HG03565 (cell line): ENCODE data around the gene RUVBL2.

Source experiments
- ATAC-seq: cut with Tn5 transposase; IDR thresholded peaks from one replicate; pipeline ENCODE4 v1.9.1; 2021; ENCODE audit warnings: mild to moderate bottlenecking, moderate library complexity; ENCODE audit not compliant: unreplicated experiment

Gene RUVBL2

DNA sequence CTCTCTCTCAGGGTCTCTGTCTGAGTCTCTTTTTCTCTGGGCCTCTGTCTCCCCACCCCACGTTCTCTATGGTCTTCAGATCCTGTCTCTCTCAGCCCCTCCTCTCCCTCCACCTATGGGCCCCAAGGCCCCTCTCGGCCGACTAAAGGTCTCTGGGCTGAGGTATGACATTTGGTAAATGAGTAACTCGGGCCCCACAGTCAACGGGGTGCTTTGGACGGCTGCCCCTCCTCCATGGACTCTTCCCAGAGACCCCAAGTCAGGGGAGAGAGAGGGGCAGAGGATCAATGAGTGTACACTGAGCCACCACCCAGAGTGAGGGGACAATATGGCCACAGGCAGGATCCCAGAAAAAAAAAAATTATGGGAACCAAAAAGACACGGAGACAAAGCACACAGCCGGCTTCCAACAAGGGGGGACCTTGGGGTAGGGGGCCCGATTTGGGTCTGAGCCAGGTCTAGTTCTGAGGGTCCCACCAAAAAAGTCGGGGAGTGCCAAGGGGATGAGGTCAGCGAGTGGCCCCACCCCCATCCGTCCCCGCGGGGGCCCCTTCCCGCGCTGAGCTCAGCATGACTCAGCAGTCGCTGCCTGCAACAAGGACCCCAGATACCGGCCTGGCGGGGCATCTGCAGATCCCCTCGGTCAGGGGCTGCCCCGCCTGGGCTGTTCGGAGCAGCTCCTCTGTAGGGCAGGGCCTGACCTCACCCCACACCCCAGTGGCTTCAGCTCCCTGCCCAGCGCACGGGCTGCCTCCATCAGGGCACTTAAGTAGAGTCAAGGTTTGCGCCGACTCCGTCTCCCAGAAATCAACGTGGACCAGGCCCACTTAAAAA, 30.1 kb upstream of the RUVBL2 start:
- ATAC-seq, result peak; percentile 23

DNA sequence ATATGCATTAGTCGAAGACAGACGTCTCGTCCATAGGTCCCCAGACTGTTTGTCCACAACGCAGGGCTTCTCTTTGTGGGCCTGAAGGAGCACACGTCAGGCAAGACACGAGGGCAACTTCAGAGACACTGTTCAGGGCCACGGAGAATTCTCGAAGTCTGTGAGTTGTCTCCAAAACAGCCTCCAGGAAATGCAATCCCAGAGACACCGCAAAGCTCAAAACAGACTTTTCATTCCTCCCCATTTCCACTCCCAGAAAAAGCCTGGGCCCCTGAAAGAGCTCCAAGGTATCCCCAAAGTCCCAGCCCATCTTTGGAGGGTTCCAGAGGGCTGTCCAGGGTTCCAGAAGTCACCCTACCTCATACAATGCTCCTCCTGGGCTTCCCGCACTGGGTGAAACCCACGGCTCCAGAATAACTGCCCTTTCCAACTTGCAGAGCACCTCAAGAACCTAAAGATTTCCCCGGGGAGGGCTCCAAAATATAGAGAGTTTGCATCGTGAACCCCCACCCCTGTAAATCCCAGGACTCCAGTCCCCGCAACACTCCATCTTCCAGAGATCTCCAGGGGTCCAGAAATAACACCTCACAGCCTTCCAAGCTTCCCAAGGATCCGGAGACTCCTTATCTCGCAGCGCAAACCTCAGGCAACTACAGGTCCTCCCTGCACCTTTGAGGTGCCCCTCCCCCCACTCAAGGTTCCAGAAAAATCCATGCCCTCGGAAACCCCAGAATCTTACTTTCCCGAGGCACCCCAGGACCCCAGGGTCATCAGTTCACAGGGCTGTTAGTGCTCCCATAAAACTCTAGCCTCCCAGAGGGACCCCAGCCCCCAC, 29.3 kb upstream of the RUVBL2 start:
- no peak for ATAC-seq

DNA sequence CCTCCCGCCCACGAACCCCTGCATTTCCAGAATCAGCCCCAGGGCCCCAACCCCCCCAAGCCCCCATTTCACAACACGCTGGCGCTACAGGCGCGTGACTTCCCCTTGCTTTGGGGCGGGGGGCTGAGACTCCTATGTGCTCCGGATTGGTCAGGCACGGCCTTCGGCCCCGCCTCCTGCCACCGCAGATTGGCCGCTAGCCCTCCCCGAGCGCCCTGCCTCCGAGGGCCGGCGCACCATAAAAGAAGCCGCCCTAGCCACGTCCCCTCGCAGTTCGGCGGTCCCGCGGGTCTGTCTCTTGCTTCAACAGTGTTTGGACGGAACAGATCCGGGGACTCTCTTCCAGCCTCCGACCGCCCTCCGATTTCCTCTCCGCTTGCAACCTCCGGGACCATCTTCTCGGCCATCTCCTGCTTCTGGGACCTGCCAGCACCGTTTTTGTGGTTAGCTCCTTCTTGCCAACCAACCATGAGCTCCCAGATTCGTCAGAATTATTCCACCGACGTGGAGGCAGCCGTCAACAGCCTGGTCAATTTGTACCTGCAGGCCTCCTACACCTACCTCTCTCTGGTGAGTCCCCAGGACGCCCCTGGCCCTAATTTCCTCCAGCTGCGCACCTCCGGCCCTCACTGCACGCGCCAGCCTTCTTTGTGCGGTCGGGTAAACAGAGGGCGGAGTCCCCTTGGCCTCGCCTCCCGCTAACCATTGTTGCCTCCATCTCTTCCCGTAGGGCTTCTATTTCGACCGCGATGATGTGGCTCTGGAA, 28.5 kb upstream of the RUVBL2 start, which contains the start of gene FTL:
Gene FTL, plus strand, starts transcription at position 270 of the 766 bp plus-strand sequence. Its CDS starts 199 bp downstream, at position 469.
- ATAC-seq, result peak; percentile 48

DNA sequence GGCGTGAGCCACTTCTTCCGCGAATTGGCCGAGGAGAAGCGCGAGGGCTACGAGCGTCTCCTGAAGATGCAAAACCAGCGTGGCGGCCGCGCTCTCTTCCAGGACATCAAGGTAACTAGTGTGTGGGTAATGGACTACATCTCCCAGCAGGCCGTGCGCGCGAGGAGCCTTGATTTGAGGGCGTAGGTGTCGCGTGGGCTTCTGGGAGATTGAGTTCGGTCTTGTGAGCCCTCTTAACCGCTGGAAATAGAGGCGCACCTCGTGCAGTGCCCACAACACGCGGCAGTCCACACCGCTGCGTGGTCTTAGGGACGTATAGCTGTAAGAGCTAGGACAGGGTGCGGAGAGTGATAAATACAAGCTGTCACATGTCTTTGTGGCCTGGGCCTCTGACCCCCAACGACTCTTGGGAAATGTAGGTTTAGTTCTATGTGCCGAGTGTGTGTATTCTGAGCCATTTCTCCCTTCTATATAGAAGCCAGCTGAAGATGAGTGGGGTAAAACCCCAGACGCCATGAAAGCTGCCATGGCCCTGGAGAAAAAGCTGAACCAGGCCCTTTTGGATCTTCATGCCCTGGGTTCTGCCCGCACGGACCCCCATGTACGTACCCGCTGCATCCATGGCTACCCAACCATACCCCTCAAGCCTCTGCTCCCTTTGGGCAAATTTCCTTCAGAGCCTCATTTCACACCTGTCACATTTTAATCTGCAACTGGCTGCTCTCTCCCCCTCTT, 27.7 kb upstream of the RUVBL2 start:
- no peak for ATAC-seq

DNA sequence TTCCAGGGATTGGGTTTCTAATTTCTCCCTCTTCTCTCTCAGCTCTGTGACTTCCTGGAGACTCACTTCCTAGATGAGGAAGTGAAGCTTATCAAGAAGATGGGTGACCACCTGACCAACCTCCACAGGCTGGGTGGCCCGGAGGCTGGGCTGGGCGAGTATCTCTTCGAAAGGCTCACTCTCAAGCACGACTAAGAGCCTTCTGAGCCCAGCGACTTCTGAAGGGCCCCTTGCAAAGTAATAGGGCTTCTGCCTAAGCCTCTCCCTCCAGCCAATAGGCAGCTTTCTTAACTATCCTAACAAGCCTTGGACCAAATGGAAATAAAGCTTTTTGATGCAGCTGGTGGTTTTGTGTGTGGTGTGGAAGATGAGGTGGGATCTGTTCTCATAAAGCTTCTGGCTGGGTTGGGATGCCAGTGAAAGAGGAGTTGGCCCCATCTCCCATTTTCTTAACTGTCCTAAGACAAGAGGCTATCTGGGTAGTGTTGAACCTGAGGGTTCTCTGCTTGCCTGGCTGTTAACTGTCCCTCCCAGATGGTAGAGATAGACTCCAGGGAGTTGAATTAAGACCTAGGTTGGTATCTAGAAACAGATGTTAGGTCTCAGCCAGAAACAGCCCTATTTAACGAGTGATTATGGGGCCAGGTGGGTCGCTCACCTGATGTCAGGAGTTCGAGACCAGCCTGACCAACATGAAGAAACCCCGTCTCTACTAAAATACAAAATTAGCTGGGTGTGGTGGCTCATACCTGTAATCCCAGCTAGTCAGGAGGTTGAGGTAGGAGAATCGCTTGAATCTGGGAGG, 26.9 kb upstream of the RUVBL2 start:
- no peak for ATAC-seq

DNA sequence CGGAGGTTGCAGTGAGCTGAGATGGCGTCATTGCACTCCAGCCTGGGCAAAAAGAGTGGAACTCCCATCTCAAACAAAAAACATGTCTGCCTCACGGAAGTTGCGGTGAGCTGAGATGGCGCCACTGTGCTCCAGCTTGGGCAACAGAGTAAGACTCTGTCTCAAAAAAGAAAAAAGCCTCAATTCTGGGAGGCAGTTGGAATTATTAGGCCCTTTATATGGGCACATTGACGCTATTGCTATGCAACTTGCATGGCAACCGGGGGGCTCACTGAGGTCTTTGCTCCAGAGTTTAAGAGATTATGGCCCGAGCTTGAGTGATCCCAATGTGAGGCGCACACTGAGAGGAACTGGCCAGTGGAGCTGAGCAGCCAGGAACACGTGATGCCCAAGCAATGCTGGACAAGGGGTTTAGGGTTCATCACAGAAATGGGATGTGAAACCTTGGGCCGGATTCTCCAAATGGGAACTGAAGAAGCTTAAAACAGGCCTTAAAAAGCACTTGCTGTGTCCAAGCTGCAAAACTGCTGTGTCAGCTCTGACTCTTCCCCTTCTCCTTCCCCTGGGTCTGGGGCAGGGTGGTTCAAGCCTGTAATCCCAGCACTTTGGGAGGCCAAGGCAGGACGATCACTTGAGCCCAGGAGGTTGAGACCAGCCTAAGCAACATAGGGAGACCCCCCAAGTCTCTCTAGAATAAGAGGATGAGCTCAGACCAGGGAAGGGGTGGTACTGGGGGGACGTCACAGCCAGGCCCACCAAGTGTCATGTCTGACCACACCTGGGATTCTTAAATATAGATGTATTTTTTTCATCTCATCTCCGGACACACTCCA, 26.1 kb upstream of the RUVBL2 start:
- ATAC-seq, result no peak

DNA sequence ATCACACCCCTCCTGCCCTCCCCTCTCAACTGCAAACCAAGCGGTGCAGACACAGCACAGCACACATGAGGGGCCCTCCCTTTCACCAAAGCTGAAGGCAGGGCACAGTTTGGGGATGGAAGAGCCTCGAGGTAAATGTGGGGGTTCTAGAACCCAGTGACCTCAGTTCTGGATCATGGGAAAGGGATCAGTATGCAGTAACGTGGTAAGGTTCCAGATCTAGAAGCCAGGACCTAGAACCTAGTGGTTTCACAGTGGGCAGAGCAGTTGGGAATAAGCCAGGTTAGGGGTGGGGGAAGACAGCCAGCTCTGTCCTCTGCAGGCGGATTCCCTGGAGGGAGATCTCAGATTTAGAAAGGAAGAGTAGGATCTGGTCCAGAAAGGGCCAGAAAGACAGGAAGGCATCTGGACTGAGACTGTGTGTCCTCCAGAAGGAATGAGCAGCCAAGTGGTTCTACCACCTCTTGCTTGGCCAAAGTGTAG, 25.5 kb upstream of the RUVBL2 start:
- ATAC-seq, result no peak

DNA sequence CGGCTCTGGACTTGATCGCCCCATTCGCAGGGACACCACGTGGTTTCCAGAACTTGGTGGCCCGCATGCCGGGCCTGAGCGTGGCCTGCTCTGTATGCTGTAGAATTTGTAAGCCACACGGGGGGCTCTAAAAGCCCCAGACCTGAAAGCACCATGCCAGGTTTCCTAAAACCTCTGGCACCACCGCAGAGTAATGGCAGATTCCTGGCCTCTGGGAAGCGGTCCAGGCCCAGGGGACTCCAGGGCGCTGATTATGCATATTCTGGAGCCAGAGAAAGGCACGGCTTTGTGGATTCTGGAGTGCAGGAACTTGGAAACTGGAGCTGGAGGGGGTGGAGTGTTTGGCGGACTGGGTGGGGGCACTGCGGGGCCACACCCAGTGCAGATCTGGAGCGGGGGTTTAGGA, 24.9 kb upstream of the RUVBL2 start:
- no peak for ATAC-seq

DNA sequence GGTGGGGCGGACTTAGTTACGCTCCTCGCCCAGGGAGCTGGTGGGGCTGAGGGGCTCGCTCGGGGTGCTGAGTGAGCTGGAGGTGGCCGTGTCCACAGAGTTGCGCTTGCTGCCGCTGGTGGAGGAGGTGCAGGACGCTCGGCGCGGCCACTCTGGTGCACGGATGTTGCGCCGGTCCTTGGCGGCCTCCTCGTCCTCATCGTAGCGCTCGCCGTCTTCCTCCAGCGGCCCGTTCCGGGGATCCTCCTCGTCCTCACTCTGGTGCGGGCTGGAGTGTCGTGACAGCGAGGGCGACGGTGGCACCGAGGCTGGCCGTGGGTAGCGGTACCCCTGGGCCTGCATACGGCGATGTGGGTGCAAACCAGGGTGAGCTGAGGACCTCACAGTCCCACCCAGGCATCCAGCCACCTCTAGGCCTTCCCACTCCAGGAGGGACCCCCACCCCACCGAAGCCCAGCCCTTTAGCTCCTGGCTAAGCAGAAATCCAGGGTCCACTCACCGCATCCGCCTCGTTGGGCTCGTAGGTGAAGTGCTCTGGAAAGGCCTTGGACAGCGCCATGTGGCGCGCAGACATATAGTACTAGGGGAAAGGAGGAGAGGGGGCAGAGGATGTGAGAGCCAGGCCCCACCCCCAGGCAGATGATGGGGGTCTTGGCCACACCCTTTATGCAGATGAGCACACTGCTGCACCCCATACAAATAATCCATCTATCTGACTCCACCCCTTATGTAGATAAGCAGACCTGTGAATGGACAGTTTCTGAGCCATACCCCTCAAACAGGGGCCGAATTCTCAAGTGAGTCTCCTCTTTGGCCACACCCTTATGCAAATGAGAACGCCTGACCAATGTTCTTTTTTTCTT, 24.2 kb upstream of the RUVBL2 start:
- no peak for ATAC-seq

DNA sequence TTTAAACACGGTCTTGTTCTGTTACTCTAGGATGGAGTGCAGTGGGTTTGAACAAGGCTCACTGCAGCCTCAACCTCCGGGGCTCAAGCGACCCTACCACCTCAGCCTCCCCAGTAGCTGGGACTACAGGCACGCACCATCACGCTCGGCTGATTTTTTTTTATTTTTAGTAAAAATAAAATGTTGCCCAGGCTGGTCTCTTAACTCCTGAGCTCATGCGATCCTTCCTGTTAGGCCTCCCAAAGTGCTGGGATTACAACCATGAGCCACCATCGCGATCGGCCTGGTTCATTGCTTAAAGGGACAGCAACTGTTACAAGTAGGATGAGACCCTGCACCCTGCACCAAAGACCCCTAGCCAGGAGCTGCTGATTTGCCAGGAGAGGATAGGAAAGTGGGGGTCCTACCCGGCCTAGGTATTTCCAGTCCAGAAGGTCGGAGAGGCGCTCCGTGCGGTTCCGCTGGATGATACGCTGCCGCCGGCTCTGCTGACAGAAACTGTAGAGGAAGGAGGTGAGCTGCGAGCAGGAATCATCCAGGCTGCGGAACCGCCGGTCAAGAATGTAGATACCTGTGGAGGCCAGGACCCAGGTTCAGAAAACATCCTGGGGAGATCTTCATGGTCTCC, 23.4 kb upstream of the RUVBL2 start:
- no peak for ATAC-seq

DNA sequence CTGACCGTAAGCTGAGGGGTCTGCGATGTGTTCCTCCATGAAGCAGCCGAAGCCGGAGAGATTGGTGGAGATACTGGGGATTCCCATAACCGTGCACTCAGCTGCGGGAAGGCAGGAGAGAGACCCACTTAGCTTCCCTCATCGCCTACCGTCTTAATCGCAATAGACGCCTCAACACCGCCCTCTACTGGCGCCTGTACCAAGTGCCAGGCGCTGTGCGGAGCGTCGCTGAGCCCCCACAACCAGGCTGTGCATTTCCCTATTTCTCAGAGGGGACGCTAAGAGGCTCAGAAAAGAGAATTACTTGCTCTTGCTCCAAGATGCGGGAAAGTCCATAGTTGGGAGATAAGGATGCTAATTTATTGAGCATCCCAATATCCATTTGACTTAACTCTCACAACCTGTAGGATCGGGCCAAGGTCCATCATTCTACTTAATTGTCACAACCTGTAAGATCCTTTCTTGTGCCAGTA, 22.7 kb upstream of the RUVBL2 start:
- no peak for ATAC-seq

DNA sequence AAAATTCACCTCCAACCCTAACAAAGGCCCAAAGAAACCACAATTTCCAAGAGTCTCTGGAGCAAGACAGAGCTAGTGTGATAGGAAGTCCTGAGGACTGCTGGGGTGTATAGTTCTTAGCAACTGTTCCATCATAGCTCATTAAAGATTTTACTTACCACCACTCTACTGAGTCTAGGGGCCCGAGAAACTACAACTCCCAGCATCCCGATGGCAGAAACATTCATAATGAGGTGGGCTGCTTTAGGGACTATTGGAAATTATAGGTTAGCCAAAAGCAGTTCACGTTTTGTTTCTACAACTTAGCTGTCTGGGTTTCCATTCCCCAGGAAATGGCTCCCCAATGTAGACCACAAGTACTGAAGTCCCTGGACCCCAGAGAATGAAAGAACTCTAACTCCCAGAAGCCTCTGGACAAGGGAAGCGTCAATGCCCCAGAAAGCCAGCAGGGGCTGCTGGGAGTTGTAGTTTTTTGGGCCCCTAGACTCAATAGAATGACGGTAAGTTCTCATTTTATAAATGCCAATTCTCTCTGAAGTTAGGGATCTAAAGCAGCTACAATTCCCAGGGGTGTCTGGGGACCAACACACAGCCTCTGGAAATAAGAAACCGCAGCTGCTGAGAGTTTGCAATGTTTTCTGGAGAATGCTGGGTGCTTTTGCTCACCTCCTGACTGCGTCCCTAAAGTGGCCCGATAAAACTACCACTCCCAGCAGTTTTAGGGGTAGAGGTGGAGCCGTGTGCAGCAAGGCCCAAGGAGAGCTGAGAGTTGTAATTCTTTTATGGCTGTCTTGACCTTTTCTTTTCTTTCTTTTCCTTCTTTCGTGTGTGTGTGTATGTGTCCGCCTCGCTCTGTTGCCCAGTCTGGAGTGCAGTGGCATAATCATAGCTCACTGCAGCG, 17.5 kb upstream of the RUVBL2 start:
- no peak for ATAC-seq

DNA sequence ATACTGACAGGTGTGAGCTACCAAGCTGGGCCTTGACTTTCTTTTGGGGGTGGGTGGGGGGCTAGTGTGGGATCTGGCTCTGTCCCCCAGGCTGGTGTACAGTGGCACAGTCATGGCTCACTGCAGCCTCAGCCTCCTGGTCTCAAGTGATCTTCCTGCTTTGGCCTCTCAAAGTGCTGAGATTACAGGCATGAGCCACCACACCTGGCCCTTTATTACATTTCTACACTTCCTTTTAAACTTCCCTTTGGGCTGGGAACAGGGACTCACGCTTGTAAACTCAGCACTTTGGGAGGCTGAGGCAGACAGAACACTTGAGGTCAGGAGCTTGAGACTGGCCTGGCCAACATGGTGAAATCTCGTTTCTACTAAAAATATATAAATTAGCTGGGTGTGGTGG, 16.6 kb upstream of the RUVBL2 start:
- ATAC-seq, result no peak

DNA sequence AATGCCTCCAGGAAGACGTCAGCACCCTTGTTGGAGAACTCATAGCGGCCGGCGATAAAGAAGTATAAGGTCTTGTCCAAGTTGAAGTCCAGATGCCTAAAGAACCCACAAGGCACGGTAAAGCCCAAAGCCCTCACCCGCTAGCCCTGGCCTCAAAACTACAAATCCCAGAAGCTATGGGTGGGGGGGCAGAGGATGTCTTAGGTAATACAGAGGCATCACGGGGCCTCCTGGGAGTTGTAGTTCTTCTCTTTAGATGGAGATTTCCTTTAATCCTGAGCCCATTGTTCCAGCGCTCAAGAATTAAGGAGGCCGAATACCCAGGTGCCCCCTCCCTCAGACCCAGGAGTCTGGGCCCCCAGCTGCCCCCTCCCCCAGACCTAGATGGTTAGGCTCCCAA, 11.4 kb upstream of the RUVBL2 start:
- ATAC-seq, result no peak

DNA sequence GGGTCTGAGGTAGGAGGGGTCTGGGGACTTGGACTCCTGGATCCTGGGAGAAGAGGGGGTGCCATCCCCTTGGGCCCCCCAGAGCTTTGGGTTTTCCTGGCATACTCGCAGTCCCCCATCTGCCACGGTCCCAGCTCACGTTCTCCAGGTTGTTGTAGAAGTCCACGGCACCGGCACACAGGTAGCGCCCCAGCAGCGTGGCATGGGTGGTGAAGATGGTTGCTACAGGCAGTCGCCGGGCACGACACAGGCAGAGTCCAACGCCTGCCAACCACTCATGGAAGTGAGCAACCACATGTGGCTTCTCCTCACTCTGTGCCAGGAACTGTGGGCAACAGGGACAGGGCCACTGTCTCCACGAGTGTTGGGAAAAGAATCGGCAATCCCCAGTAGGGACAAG, 8.0 kb upstream of the RUVBL2 start:
- ATAC-seq, result no peak

DNA sequence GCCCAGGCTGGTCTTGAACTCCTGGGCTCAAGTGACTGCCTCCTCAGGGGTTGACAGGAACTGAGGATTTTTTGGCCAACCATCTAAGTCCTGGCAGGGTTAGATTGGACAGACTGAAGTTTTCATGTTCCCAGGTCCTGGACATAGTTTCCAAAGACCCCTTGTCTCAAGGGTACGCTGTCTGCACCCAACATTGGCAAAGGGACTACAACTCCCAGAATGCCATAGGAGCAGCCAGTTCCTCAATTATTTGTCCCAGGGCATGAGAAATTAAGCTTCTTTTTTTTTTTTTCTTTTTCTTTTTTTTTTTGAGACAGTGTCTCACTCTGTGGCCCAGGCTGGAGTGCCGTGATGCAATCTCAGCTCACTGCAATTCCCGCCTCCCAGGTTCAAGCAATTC, 7.5 kb upstream of the RUVBL2 start:
- no peak for ATAC-seq
